Measurements from ENCODE around the gene CSMD2. TPM values are rescaled to one million over a fixed set of nuclear protein-coding genes. Genes with fewer than 3 reads are reported as not detected.

The CSMD2 gene
- total and polyA plus RNA-seq, 2 of the 8 experiments (the other 6 are each of a cell fraction or from before 2014, with no cell fraction given): 7.0 to 14.7 TPM

DNA sequence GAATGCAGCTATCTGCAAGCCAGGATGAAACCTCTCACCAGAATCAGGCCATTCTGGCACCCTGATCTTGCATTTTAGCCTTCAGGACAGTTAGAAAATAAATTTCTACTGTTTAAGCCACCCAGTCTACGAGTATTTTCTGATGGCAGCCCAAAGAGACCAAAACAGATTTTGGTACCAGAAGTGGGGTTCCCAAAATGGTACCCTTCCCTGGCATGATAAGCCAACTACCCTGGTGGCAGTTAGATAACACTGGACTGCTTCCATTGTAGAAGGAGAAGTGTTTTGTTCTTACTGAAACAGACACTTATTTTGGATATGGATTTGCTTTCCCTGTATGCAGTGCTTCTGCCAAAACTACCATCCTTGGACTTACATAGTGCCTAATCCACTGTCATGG lies 115.0 kb downstream of the CSMD2 start:
- H3K79me2 ChIP-seq (ENCODE audit: control insufficient read depth in 1 of 2, insufficient read depth in 2 of 2, low read length in 2 of 2): no peaks in the 10 kb centered on the region
- no peak overlapping the region for H3K4me2 ChIP-seq (ENCODE audit: insufficient read depth in 1 of 2, low read depth in 2 of 2, low read length in 2 of 2)
- peaks cover 0 to 4% of the 10 kb centered on the region in 2 experiments for H4K20me1 ChIP-seq (replicated peaks in 1 of 2; ENCODE audit: control insufficient read depth in 1 of 2, insufficient read depth in 2 of 2, low read length in 2 of 2)
- no peaks in the 10 kb centered on the region; the same call in 1 of the 2 replicates for H3K79me1 ChIP-seq (ENCODE audit: low read depth, low read length)
- H4K5ac ChIP-seq (ENCODE audit: insufficient read length, low read depth, low read length): no peak overlapping the region
- H3K36me3 ChIP-seq (ENCODE audit: control insufficient read depth in 2 of 4, insufficient read depth in 4 of 4, low read length in 3 of 4): peaks cover 0 to 14% (median 0%) of the 10 kb centered on the region in 4 experiments; a peak in 2 of 8 replicates
- no peak overlapping the region for H2BK15ac ChIP-seq (ENCODE audit: low read length)
- H3K18ac ChIP-seq (ENCODE audit: extremely low read depth, low read length): no peak overlapping the region
- WGBS, 2 experiments (ENCODE audit: extremely low coverage in 1 of 2, insufficient coverage in 1 of 2, insufficient read length in 1 of 2, insufficient replicate concordance in 2 of 2, low coverage in 1 of 2, low lambda C conversion rate in 2 of 2, missing lambda C conversion rate in 1 of 2): 90% methylated on average over 1 of the region's 1 CpG; no CpG with 5 or more reads in 1 of the 2 experiments
- no peak overlapping the region for H2BK12ac ChIP-seq (ENCODE audit: low read depth, low read length)
- DNase-seq (ENCODE audit: low read depth in 1 of 2, low spot score in 2 of 2) (no peak), FAIRE-seq (no peak)
- CTCF ChIA-PET (ENCODE audit: partially characterized antibody): no interaction called here
- no peak overlapping the region for H3K4ac ChIP-seq (replicated peaks; ENCODE audit: insufficient read length, low read depth, low read length)
- H3K9me3 ChIP-seq (ENCODE audit: insufficient read depth in 2 of 2, low read depth in 1 of 2, low read length in 1 of 2): peaks cover 11 to 13% of the 10 kb centered on the region in 2 experiments
- no peak overlapping the region for H2BK120ac ChIP-seq (replicated peaks; ENCODE audit: low read depth, low read length)
- H3K27ac ChIP-seq (ENCODE audit: low read depth, low read length): no peak overlapping the region
- no peak overlapping the region for H4K8ac ChIP-seq (ENCODE audit: extremely low read depth, insufficient read depth, low read length)
- no peaks in the 10 kb centered on the region for H3K23me2 ChIP-seq (ENCODE audit: low read depth, low read length)
- peaks cover 0 to 1% (median 0%) of the 10 kb centered on the region in 4 experiments; a peak in 1 of 7 replicates for H3K27me3 ChIP-seq (replicated peaks in 1 of 4; ENCODE audit: control insufficient read depth in 3 of 4, extremely low read depth in 1 of 4, insufficient read depth in 3 of 4, low read length in 3 of 4)
- no peak overlapping the region for H3K14ac ChIP-seq (ENCODE audit: insufficient read length)
- H2AK5ac ChIP-seq (ENCODE audit: low read depth, low read length): no peak overlapping the region
- H3K56ac ChIP-seq (replicated peaks; ENCODE audit: insufficient read length, low read depth, low read length): no peak overlapping the region
- H3K23ac ChIP-seq (ENCODE audit: insufficient read length): no peak overlapping the region
- POLR2A ChIA-PET (ENCODE audit: partially characterized antibody): no interaction called here
- H2BK20ac ChIP-seq (ENCODE audit: low read length): no peak overlapping the region
- H2BK5ac ChIP-seq (ENCODE audit: low read depth, low read length): no peak overlapping the region
- H4K91ac ChIP-seq (replicated peaks; ENCODE audit: insufficient read length, low read length): no peak overlapping the region
- H3K9ac ChIP-seq (replicated peaks in 1 of 4; ENCODE audit: extremely low read depth in 1 of 4, low read depth in 3 of 4, low read length in 3 of 4): no peak overlapping the region
- H3K4me1 ChIP-seq (replicated peaks in 1 of 4; ENCODE audit: control insufficient read depth in 3 of 4, insufficient read depth in 4 of 4, low read length in 3 of 4): no peaks in the 10 kb centered on the region
- H2AFZ ChIP-seq (ENCODE audit: low read length): no peak overlapping the region
- H3K4me3 ChIP-seq (ENCODE audit: extremely low read depth in 1 of 4, insufficient read depth in 2 of 4, low read depth in 3 of 4, low read length in 4 of 4): no peak overlapping the region
- TF ChIP-seq, protein P1, sequence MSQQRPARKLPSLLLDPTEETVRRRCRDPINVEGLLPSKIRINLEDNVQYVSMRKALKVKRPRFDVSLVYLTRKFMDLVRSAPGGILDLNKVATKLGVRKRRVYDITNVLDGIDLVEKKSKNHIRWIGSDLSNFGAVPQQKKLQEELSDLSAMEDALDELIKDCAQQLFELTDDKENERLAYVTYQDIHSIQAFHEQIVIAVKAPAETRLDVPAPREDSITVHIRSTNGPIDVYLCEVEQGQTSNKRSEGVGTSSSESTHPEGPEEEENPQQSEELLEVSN (IDR thresholded peaks at IDR 0.05): no peak
- TF ChIP-seq TEAD4 (IDR thresholded peaks at IDR 0.05; ENCODE audit: low read depth, low read length) (no peak), KDM4A (IDR thresholded peaks at IDR 0.05; ENCODE audit: low read depth, low read length, severe bottlenecking) (no peak), CBX8 (IDR thresholded peaks at IDR 0.05; ENCODE audit: borderline replicate concordance, low read depth, low read length) (no peak), SIRT6 (IDR thresholded peaks at IDR 0.05; ENCODE audit: low read length) (no peak), TAF1 (IDR thresholded peaks at IDR 0.05; ENCODE audit: low read depth, low read length) (no peak), HDAC6 (IDR thresholded peaks at IDR 0.05; ENCODE audit: low read depth, low read length) (no peak), MAFK (IDR thresholded peaks at IDR 0.05; ENCODE audit: low read depth, low read length) (no peak), RAD21 (IDR thresholded peaks at IDR 0.05 in 1 of 2, conservative IDR thresholded peaks at IDR 0.05 in 1 of 2; ENCODE audit: low read depth in 2 of 2, low read length in 2 of 2) (no peak), ZNF274 (IDR thresholded peaks at IDR 0.05; ENCODE audit: borderline replicate concordance, extremely low read depth, low read length) (no peak), PHF8 (conservative IDR thresholded peaks at IDR 0.05; ENCODE audit: low read depth, low read length) (no peak), RXRA (IDR thresholded peaks at IDR 0.05; ENCODE audit: insufficient read depth, low read depth, low read length) (no peak), HDAC2 (IDR thresholded peaks at IDR 0.05; ENCODE audit: borderline replicate concordance in 1 of 2, low read depth in 2 of 2, low read length in 2 of 2) (no peak)
